IMR-90 (cell line): ENCODE results near the gene AFG1L. TPM values are rescaled to one million over a fixed set of nuclear protein-coding genes. Genes with fewer than 3 reads are reported as not detected.
A peak's percentile ranks its signal among the peaks of the same experiment; 100 is the strongest.

Source experiments
- ATAC-seq: fragments of 200-7000 bp; cut with Tn5 transposase; 2 replicates; pipeline ENCODE4 v1.9.1; 2020; ENCODE audit warnings: low read depth, mild to moderate bottlenecking, moderate library complexity
- BruUV-seq: library from RNA; stranded (reverse); fragments of 400-500 nt; replicated peaks from 2 replicates; lab custom pipeline; 2021; lab: Mats Ljungman, UMichigan
- CTCF ChIA-PET: fragments of 300-600 bp; formaldehyde crosslinking; extraction: SDS; loops from one replicate; lab custom pipeline; 2021; ENCODE audit warnings: antibody characterized with exemption; lab: Yijun Ruan, JAX
- POLR2A ChIA-PET: fragments of 300-600 bp; sonication (Branson Sonifier 250); formaldehyde crosslinking; loops from one replicate; lab custom pipeline; 2022; ENCODE audit warnings: antibody characterized with exemption; ENCODE audit not compliant: unreplicated experiment; lab: Charles Lee
- DNase-seq: peaks from one replicate; pipeline ENCODE4 v3.0.0; 2013
- H2AFZ ChIP-seq: replicated peaks from 2 replicates; pipeline ENCODE3; 2013; ENCODE audit warnings: low read length, mild to moderate bottlenecking; ENCODE audit not compliant: poor library complexity
- H2AK5ac ChIP-seq: 2 replicates; pipeline ENCODE4 v1.6.1; 2013; ENCODE audit warnings: low read depth, low read length, inconsistent platforms
- H2AK9ac ChIP-seq: replicated peaks from 2 replicates; pipeline ENCODE3; 2013; ENCODE audit warnings: mild to moderate bottlenecking, low read depth, low read length, moderate library complexity; ENCODE audit not compliant: poor library complexity
- H2BK120ac ChIP-seq: 2 replicates; pipeline ENCODE4 v1.6.1; 2013; ENCODE audit warnings: low read depth, low read length, inconsistent platforms
- H2BK15ac ChIP-seq: 3 replicates; pipeline ENCODE4 v1.6.1; 2013; ENCODE audit warnings: low read depth, low read length, inconsistent platforms
- H2BK20ac ChIP-seq: 2 replicates; pipeline ENCODE4 v1.6.1; 2013; ENCODE audit warnings: low read depth, mild to moderate bottlenecking, inconsistent platforms, low read length, moderate library complexity
- H2BK5ac ChIP-seq: 2 replicates; pipeline ENCODE4 v1.6.1; 2013; ENCODE audit warnings: mild to moderate bottlenecking, low read depth, low read length, inconsistent platforms; ENCODE audit not compliant: poor library complexity, severe bottlenecking
- H3K14ac ChIP-seq: replicated peaks from 2 replicates; pipeline ENCODE4 v1.6.1; 2013; ENCODE audit warnings: low read depth, low read length, inconsistent platforms
- H3K18ac ChIP-seq: 2 replicates; pipeline ENCODE4 v1.6.1; 2013; ENCODE audit warnings: low read depth, low read length, control low read depth
- H3K23ac ChIP-seq: 2 replicates; pipeline ENCODE4 v1.6.1; 2013; ENCODE audit warnings: low read depth, low read length, inconsistent platforms
- H3K27ac ChIP-seq: 2 replicates; pipeline ENCODE4 v1.5.1; 2013; ENCODE audit warnings: mild to moderate bottlenecking, control low read depth, low read length; ENCODE audit not compliant: insufficient read depth
- H3K27me3 ChIP-seq: 2 replicates; pipeline ENCODE4 v1.6.1; 2013; ENCODE audit warnings: low read length; ENCODE audit not compliant: control insufficient read depth, insufficient read depth
- H3K36me3 ChIP-seq: 2 replicates; pipeline ENCODE4 v1.6.1; 2013; ENCODE audit warnings: low read length, mixed read lengths; ENCODE audit not compliant: control insufficient read depth, insufficient read depth
- H3K4ac ChIP-seq: 2 replicates; pipeline ENCODE4 v1.6.1; 2013; ENCODE audit warnings: low read depth, low read length, inconsistent platforms
- H3K4me1 ChIP-seq: 2 replicates; pipeline ENCODE4 v1.6.1; 2013; ENCODE audit warnings: low read length, mixed read lengths; ENCODE audit not compliant: control insufficient read depth, insufficient read depth
- H3K4me2 ChIP-seq: 2 replicates; pipeline ENCODE4 v1.6.1; 2013; ENCODE audit warnings: low read depth, mild to moderate bottlenecking, control low read depth, low read length, moderate library complexity
- H3K4me3 ChIP-seq: 2 replicates; pipeline ENCODE4 v1.5.1; 2013; ENCODE audit warnings: low read depth, mild to moderate bottlenecking, control low read depth, low read length, moderate library complexity; ENCODE audit not compliant: insufficient read depth
- H3K56ac ChIP-seq: 2 replicates; pipeline ENCODE4 v1.6.1; 2013; ENCODE audit warnings: low read length, inconsistent platforms; ENCODE audit not compliant: insufficient read depth; ENCODE audit errors: extremely low read depth
- H3K79me1 ChIP-seq, 2 experiments: 2 replicates each; pipeline ENCODE4 v1.6.1; 2013; ENCODE audit warnings: low read length in 2 of 2, inconsistent platforms in 1 of 2, low read depth in 1 of 2
- H3K9ac ChIP-seq: 2 replicates; pipeline ENCODE4 v1.6.1; 2013; ENCODE audit warnings: low read depth, low read length, control low read depth
- H3K9me1 ChIP-seq: 2 replicates; pipeline ENCODE4 v1.6.1; 2013; ENCODE audit warnings: low read length, inconsistent platforms; ENCODE audit not compliant: insufficient read depth
- H3K9me3 ChIP-seq: 2 replicates; pipeline ENCODE4 v1.6.1; 2013; ENCODE audit warnings: low read length; ENCODE audit not compliant: control insufficient read depth, insufficient read depth
- H4K20me1 ChIP-seq: 2 replicates; pipeline ENCODE4 v1.6.1; 2013; ENCODE audit warnings: low read length, inconsistent platforms; ENCODE audit not compliant: insufficient read depth
- H4K5ac ChIP-seq: 2 replicates; pipeline ENCODE4 v1.6.1; 2013; ENCODE audit warnings: mild to moderate bottlenecking, low read depth, low read length, control low read depth
- H4K8ac ChIP-seq, 2 experiments: 2 replicates each; pipeline ENCODE4 v1.6.1; 2013; ENCODE audit warnings: low read depth in 2 of 2, low read length in 2 of 2, control low read depth in 1 of 2, inconsistent platforms in 1 of 2
- H4K91ac ChIP-seq: 2 replicates; pipeline ENCODE4 v1.6.1; 2013; ENCODE audit warnings: low read depth, low read length, inconsistent platforms; ENCODE audit not compliant: insufficient read depth
- CEBPB ChIP-seq: IDR thresholded peaks from 2 replicates; pipeline ENCODE4 v1.6.1; 2012; ENCODE audit warnings: low read depth, low read length, improper control_type of control experiment
- CHD1 ChIP-seq: IDR thresholded peaks from 2 replicates; pipeline ENCODE4 v1.6.1; 2012; ENCODE audit warnings: low read depth, low read length, improper control_type of control experiment
- WGBS, 2 experiments: methylation state at CpG; one replicate each; pipeline versions ENCODE4 v1.1.5 to v1.1.7; 2013; ENCODE audit warnings: missing lambda C conversion rate in 2 of 2; ENCODE audit not compliant: insufficient read length in 1 of 2; ENCODE audit errors: extremely low coverage in 2 of 2; 5-methylcytosine and 5-hydroxymethylcytosine counted together
- dilution Hi-C: fragments of 300-500 bp; cut with HindIII; formaldehyde crosslinking; loops from one replicate; pipeline ENCODE4 v1.14.3; 2018; ENCODE audit warnings: low sequenced_read_pairs; ENCODE audit not compliant: unreplicated experiment
- in situ Hi-C: fragments of 300-500 bp; cut with MboI; formaldehyde crosslinking; loops from 3 replicates; pipeline ENCODE4 v1.14.3; 2019; ENCODE audit warnings: low sequenced_read_pairs, inconsistent platforms, mixed read lengths
- intact Hi-C: fragments of 100-400 bp; cut with micrococcal nuclease; formaldehyde crosslinking; loops from 2 replicates; pipeline ENCODE4 v1.10.0; 2022
- polyA plus RNA-seq, 3 experiments: library from polyadenylated mRNA; depleted of rRNA; stranded (reverse); fragments of >200 nt; gene quantifications; 2 replicates each; pipeline ENCODE4 v1.2.3, GENCODE V29; 2012; ENCODE audit warnings: low replicate concordance in 1 of 3
- total RNA-seq: library from RNA; depleted of rRNA; stranded (reverse); fragments of >200 nt; gene quantifications from 2 replicates; pipeline ENCODE4 v1.2.3, GENCODE V29; 2012

Gene AFG1L
- total and polyA plus RNA-seq, 2 of the 4 experiments (the other 2 are of a cell fraction) = 1.0 to 2.0 TPM

DNA sequence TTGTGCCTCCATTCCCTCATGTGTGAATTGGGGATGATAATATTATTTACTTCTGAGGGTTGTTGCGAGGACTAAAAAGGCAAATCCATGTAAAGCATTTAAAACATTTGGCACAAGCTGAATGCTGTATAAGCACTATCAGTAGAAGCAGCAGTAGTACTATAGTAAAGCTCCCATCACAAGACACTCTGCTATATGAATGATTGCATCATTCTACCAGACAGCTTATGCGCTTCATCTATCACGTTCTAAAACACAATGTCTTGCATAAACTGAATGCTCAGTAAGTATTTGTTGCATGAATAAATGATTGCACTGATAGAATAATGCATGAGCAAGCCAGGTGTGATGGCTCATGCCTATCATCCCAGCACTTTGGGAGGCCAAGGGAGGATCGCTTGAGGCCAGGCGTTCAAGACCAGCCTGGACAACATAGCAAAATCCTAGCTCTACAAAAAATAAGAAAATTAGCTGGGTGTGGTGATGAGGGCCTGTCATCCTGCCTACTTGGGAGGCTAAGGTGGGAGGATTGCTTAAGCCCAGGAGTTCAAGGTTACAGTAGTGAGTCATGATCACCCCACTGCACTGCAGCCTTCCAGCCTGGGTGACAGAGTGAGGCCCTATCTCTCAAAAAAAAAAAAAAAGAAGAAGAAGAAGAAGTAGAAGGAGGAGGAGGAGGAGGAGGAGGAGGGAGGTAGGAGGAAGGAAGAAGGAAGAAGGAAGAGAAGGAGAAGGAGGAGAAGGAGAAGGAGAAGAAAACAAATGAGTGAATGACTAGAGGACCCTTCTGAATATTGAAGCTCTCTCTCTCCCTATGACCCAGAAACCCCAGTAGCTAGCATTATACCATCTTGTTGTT is 215.8 kb downstream of the AFG1L start:
- Histone ChIP-seq H3K27ac (no peak overlapping the region), H3K4me1 (no peaks in the 10 kb centered on the region), H3K14ac (no peak overlapping the region), H2BK5ac (no peak overlapping the region), H3K4me3 (no peak overlapping the region), H4K20me1 (no peaks in the 10 kb centered on the region), H4K91ac (no peak overlapping the region), H3K4ac (no peak overlapping the region), H3K79me1 (no peaks in the 10 kb centered on the region), H2BK15ac (no peak overlapping the region), H3K56ac (no peak overlapping the region), H3K27me3 (no peaks in the 10 kb centered on the region), H2BK120ac (no peak overlapping the region), H2AK5ac (no peak overlapping the region), H4K5ac (no peak overlapping the region), H3K9ac (no peak overlapping the region), H3K18ac (no peak overlapping the region), H2AK9ac (no peak overlapping the region), H3K36me3 (peaks cover 1% of the 10 kb centered on the region; the same call in 1 of the 2 replicates), H3K9me3 (no peaks in the 10 kb centered on the region), H2AFZ (no peak overlapping the region), H2BK20ac (no peak overlapping the region), H3K9me1 (no peaks in the 10 kb centered on the region), H3K23ac (no peak overlapping the region), H3K4me2 (no peak overlapping the region), H4K8ac (no peak overlapping the region)
- DNase-seq = no peak
- dilution Hi-C loops = no loop called here
- WGBS, 2 experiments = no CpG with 5 or more reads among the region's 5 CpGs
- TF ChIP-seq CHD1 = no peak
- peak; percentile 61 for TF ChIP-seq CEBPB
- POLR2A ChIA-PET = no interaction called here
- in situ Hi-C loops = no loop called here
- intact Hi-C loops = no loop called here
- no peak for ATAC-seq
- no TSS peak for BruUV-seq
- CTCF ChIA-PET = interaction anchor here (0.6 to 1.3 kb wide), 2 partner anchors 9 to 563 kb away, joined by 3 to 4 read pairs; no protein-coding TSS in a partner anchor
